B cell (primary cell): ENCODE data around the gene PUM2. TPM values are rescaled to one million over a fixed set of nuclear protein-coding genes. Genes with fewer than 3 reads are reported as not detected.

ENCODE experiments used
- ATAC-seq: fragments of 200-7000 bp; cut with Tn5 transposase; one replicate; pipeline ENCODE4 v1.10.0; 2021; ENCODE audit warnings: low read depth, mild to moderate bottlenecking, moderate number of reproducible peaks, moderate library complexity
- CTCF ChIA-PET: fragments of 350-600 bp; sonication (Branson Sonifier 250); formaldehyde crosslinking; loops from one replicate; lab custom pipeline; 2021; ENCODE audit warnings: antibody characterized with exemption, inconsistent platforms; lab: Charles Lee
- POLR2A ChIA-PET: fragments of 350-600 bp; sonication (Branson Sonifier 250); formaldehyde crosslinking; loops from one replicate; lab custom pipeline; 2021; ENCODE audit warnings: antibody characterized with exemption; lab: Charles Lee
- DNase-seq: peaks from one replicate; pipeline ENCODE4 v3.0.0; 2013
- H2AFZ ChIP-seq: 2 replicates; pipeline ENCODE4 v1.6.1; 2012; ENCODE audit warnings: mild to moderate bottlenecking, low read depth, low read length; ENCODE audit not compliant: insufficient read depth, poor library complexity, severe bottlenecking
- H3K27ac ChIP-seq, 2 donors: 1 replicate in 1 of 2; 2 replicates in 1 of 2; pipeline ENCODE4 v1.5.1; 2012 to 2013; ENCODE audit warnings: low read length in 2 of 2, mild to moderate bottlenecking in 2 of 2, moderate library complexity in 1 of 2
- H3K27me3 ChIP-seq, 4 experiments: fragments of 200-600 bp in 1 of 4; sonication (generic) in 1 of 4; replicated peaks in 1 of 4; 1 replicate in 2 of 4; 2 replicates in 2 of 4; pipeline versions ENCODE4 v1.6.1 to v1.7.0; 2013 to 2016; ENCODE audit warnings: low read length in 3 of 4, mild to moderate bottlenecking in 2 of 4, mixed read lengths in 1 of 4, moderate library complexity in 1 of 4; ENCODE audit not compliant: insufficient read depth in 4 of 4, control insufficient read depth in 3 of 4; ENCODE audit errors: control extremely low read depth in 1 of 4
- H3K36me3 ChIP-seq, 2 experiments: replicated peaks in 1 of 2; 1 replicate in 1 of 2; 2 replicates in 1 of 2; pipeline versions ENCODE4 v1.6.1 to v1.7.1; 2013; ENCODE audit warnings: low read length in 1 of 2; ENCODE audit not compliant: insufficient read depth in 2 of 2, control insufficient read depth in 1 of 2; ENCODE audit errors: control extremely low read depth in 1 of 2, extremely low read depth in 1 of 2
- H3K4me1 ChIP-seq, 2 donors: fragments of 200-600 bp in 1 of 2; sonication (generic) in 1 of 2; 1 replicate in 1 of 2; 2 replicates in 1 of 2; pipeline versions ENCODE4 v1.5.1 to v1.6.1; 2013 to 2017; ENCODE audit warnings: low read length in 2 of 2; ENCODE audit not compliant: control insufficient read depth in 2 of 2, insufficient read depth in 2 of 2
- H3K4me2 ChIP-seq: replicated peaks from 2 replicates; pipeline ENCODE3; 2012; ENCODE audit warnings: mild to moderate bottlenecking, low read depth, low read length; ENCODE audit not compliant: poor library complexity, severe bottlenecking
- H3K4me3 ChIP-seq, 5 experiments: fragments of 200-600 bp in 1 of 5; sonication (generic) in 1 of 5; 1 replicate in 3 of 5; 2 replicates in 2 of 5; pipeline versions ENCODE4 v1.5.1 to v1.7.0; 2011 to 2016; ENCODE audit warnings: low read length in 4 of 5, mild to moderate bottlenecking in 4 of 5, low read depth in 2 of 5, control low read depth in 1 of 5, moderate library complexity in 1 of 5; ENCODE audit not compliant: insufficient read depth in 1 of 5; ENCODE audit errors: control extremely low read depth in 1 of 5, extremely low read depth in 1 of 5
- H3K79me2 ChIP-seq: fragments of 200-600 bp; sonication (generic); one replicate; pipeline ENCODE4 v1.6.0; 2016; ENCODE audit warnings: low read length; ENCODE audit not compliant: control insufficient read depth, insufficient read depth
- H3K9ac ChIP-seq: fragments of 200-600 bp; sonication (generic); 2 replicates; pipeline ENCODE4 v1.6.1; 2017; ENCODE audit warnings: mild to moderate bottlenecking, low read length, moderate library complexity
- H3K9me3 ChIP-seq, 3 donors: one replicate each; pipeline versions ENCODE4 v1.6.1 to v1.7.1; 2013; ENCODE audit warnings: low read length in 2 of 3; ENCODE audit not compliant: control insufficient read depth in 2 of 3, insufficient read depth in 1 of 3; ENCODE audit errors: control extremely low read depth in 1 of 3
- H4K20me1 ChIP-seq: 2 replicates; pipeline ENCODE4 v1.6.0; 2012; ENCODE audit warnings: mild to moderate bottlenecking, low read length; ENCODE audit not compliant: insufficient read depth, control insufficient read depth, poor library complexity, severe bottlenecking
- H3K27ac Mint-ChIP-seq: one replicate; pipeline ENCODE4 v1.8.0; 2021; ENCODE audit warnings: mixed read lengths
- H3K27me3 Mint-ChIP-seq: one replicate; pipeline ENCODE4 v1.8.0; 2021; ENCODE audit warnings: mixed read lengths
- H3K4me1 Mint-ChIP-seq: one replicate; pipeline ENCODE4 v1.8.0; 2021; ENCODE audit warnings: mixed read lengths
- H3K4me3 Mint-ChIP-seq: one replicate; pipeline ENCODE4 v1.8.0; 2021; ENCODE audit warnings: mixed read lengths
- H3K9me3 Mint-ChIP-seq: one replicate; pipeline ENCODE4 v1.8.0; 2022; ENCODE audit warnings: mixed read lengths; ENCODE audit not compliant: insufficient read depth
- CTCF ChIP-seq: fragments of 200-600 bp; IDR thresholded peaks from one replicate; pipeline ENCODE4 v1.8.0; 2022; ENCODE audit warnings: antibody characterized with exemption, mild to moderate bottlenecking
- EZH2 ChIP-seq: IDR thresholded peaks from 2 replicates; pipeline ENCODE4 v1.6.1; 2012; ENCODE audit warnings: borderline replicate concordance, low read depth, mild to moderate bottlenecking, moderate library complexity, low read length; ENCODE audit not compliant: insufficient read depth, poor library complexity, severe bottlenecking
- WGBS: methylation state at CpG from one replicate; pipeline ENCODE4 v1.1.5; 2013; ENCODE audit warnings: missing lambda C conversion rate; ENCODE audit not compliant: insufficient coverage; 5-methylcytosine and 5-hydroxymethylcytosine counted together
- intact Hi-C: fragments of 100-400 bp; cut with micrococcal nuclease; formaldehyde crosslinking; loops from one replicate; pipeline ENCODE4 v1.10.0; 2022
- polyA plus RNA-seq: library from polyadenylated mRNA; depleted of rRNA; stranded (reverse); fragments of >200 nt; gene quantifications from 2 replicates; pipeline ENCODE4 v1.2.3, GENCODE V29; 2012
- total RNA-seq, 2 donors: library from RNA; stranded (reverse); fragments of 120-200 nt in 1 of 2; gene quantifications; 1 replicate in 1 of 2; 2 replicates in 1 of 2; pipeline versions ENCODE4 v1.2.3 to v1.2.4, GENCODE V29; 2013 to 2022

PUM2 gene
- total and polyA plus RNA-seq, 2 donors (not counting 1 experiment from before 2014, with no cell fraction given): 21.1 to 151 TPM

- DNase-seq (no peak), ATAC-seq (no peak)
- Histone ChIP-seq H3K79me2 (no peaks in the 10 kb centered on the region), H3K36me3 (no peaks in the 10 kb centered on the region), H3K4me3 (no peak overlapping the region), H3K4me2 (no peak overlapping the region), H4K20me1 (no peaks in the 10 kb centered on the region), H3K27ac (no peak overlapping the region), H3K27me3 (peaks cover 0 to 12% (median 3%) of the 10 kb centered on the region in 4 experiments), H3K9me3 (no peaks in the 10 kb centered on the region), H3K4me1 (no peaks in the 10 kb centered on the region), H3K9ac (no peak overlapping the region), H2AFZ (no peak overlapping the region)
- ChIA-PET CTCF (no interaction called here), POLR2A (interaction anchor here (0.5 kb wide), 1 partner anchor 411 kb away, joined by 3 read pairs; no protein-coding TSS in a partner anchor)
- Mint-ChIP-seq H3K27me3 (peaks cover 50% of the 10 kb centered on the region), H3K27ac (no peak overlapping the region), H3K4me3 (no peak overlapping the region), H3K4me1 (peaks cover 1% of the 10 kb centered on the region), H3K9me3 (no peaks in the 10 kb centered on the region)
- TF ChIP-seq CTCF (no peak), EZH2 (no peak)
- 94% methylated on average over 6 of the region's 6 CpGs for WGBS
- intact Hi-C loops: no loop called here
Observed at GRCh38 chr2:20231159-20231558, 119.5 kb downstream of the PUM2 start.

- no peaks in the 10 kb centered on the region for H3K36me3 ChIP-seq
- peaks cover 6 to 8% of the 10 kb centered on the region in 2 donors for H3K4me1 ChIP-seq
- H3K27ac ChIP-seq: no peak overlapping the region
- H4K20me1 ChIP-seq: no peaks in the 10 kb centered on the region
- peaks cover 0 to 23% (median 7%) of the 10 kb centered on the region in 4 experiments for H3K27me3 ChIP-seq
- no peak overlapping the region for H2AFZ ChIP-seq
- H3K79me2 ChIP-seq: no peaks in the 10 kb centered on the region
- 63% methylated on average over 2 of the region's 4 CpGs for WGBS
- POLR2A ChIA-PET: no interaction called here
- H3K9me3 ChIP-seq: peaks cover 0 to 3% (median 0%) of the 10 kb centered on the region in 3 donors
- CTCF ChIA-PET: no interaction called here
- DNase-seq: no peak
- Mint-ChIP-seq H3K27ac (no peak overlapping the region), H3K27me3 (peaks cover 48% of the 10 kb centered on the region), H3K4me1 (peaks cover 7% of the 10 kb centered on the region), H3K4me3 (no peak overlapping the region), H3K9me3 (no peaks in the 10 kb centered on the region)
- no peak for ATAC-seq
- intact Hi-C loops: no loop called here
- H3K4me3 ChIP-seq: no peak overlapping the region
- TF ChIP-seq EZH2 (no peak), CTCF (no peak)
- H3K9ac ChIP-seq: no peak overlapping the region
- no peak overlapping the region for H3K4me2 ChIP-seq
Observed at GRCh38 chr2:20230114-20230425, 120.6 kb downstream of the PUM2 start.
